Measurements from ENCODE around the gene NOC4L.

DNA sequence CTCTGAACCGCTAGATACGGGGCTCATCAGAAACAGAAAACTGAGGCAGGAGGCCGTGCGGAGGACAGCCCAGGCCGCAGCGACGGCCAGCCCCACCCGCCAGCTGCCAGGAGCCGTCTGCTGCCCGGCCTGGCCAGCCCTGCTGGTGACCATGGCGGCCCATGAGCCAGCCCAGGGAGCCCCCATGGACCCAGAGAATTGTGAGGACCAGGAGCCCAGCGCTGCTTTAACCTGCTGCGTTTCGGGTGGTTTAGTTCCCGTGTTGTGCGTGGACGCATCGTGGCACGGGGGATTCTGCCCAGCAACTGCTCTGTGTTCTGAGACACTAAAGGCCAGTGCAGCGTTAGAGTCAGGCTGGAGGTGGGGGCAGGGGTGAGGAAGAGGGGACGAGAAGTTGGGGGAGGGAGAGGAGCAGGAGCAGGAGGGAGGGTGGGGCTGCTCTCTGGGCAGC lies 44.2 kb downstream of the NOC4L start:
- no peak for TF ChIP-seq CTCF (optimal IDR thresholded peaks at IDR 0.05 in 1 of 3, IDR thresholded peaks at IDR 0.05 in 1 of 3, conservative IDR thresholded peaks at IDR 0.05 in 1 of 3; ENCODE audit: extremely low read depth in 1 of 3, insufficient read depth in 2 of 3, low read length in 3 of 3)
- no peak for TF ChIP-seq EZH2 (IDR thresholded peaks at IDR 0.05; ENCODE audit: low read length)

All from keratinocyte (primary cell).